ENCODE measurements around the gene PCNP. TPM values are rescaled to one million over a fixed set of nuclear protein-coding genes. Genes with fewer than 3 reads are reported as not detected.

The PCNP gene
- total and polyA plus RNA-seq, 2 donors (not counting 1 experiment from before 2014, with no cell fraction given), result 39.1 to 156 TPM

DNA sequence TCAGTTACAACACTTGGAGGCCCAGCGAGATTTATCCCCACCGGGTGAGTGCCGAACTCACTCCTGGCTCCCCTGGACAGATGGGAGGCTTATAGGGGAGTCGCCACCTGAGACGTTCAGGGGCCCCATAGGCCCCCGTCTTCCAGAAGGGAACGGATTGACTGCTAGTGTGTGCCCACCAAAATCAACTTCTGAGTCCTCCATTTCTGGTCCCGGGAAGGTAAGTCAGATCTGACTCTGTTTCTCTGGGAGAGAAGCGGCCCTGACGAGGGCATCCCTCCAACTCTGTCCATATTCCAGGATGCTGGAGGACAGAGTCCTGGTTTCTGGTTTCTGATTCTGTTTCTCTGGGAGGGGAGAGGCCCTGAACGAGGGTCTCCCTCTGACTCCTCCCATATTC, 58.6 kb downstream of the PCNP start:
- Mint-ChIP-seq H3K27me3 (no peaks in the 10 kb centered on the region), H3K27ac (no peak overlapping the region), H3K4me3 (no peak overlapping the region), H3K9me3 (ENCODE audit: insufficient read depth) (no peaks in the 10 kb centered on the region), H3K4me1 (peaks cover 3% of the 10 kb centered on the region)
- intact Hi-C loops (cut with micrococcal nuclease), result no loop called here
- 95% methylated on average over 8 of the region's 11 CpGs for WGBS (ENCODE audit: insufficient coverage)
- H4K20me1 ChIP-seq (ENCODE audit: control insufficient read depth, insufficient read depth, low read length, poor library complexity, severe bottlenecking), result no peaks in the 10 kb centered on the region
- no peak overlapping the region for H3K9ac ChIP-seq (ENCODE audit: low read length)
- H3K79me2 ChIP-seq (ENCODE audit: control insufficient read depth, insufficient read depth, low read length), result no peaks in the 10 kb centered on the region
- H3K4me3 ChIP-seq (ENCODE audit: control extremely low read depth in 1 of 5, extremely low read depth in 1 of 5, insufficient read depth in 1 of 5, low read depth in 2 of 5, low read length in 4 of 5), result no peak overlapping the region
- POLR2A ChIA-PET, result no interaction called here
- H3K27me3 ChIP-seq (replicated peaks in 1 of 4; ENCODE audit: control extremely low read depth in 1 of 4, control insufficient read depth in 3 of 4, insufficient read depth in 4 of 4, low read length in 3 of 4), result no peaks in the 10 kb centered on the region
- CTCF ChIA-PET, result no interaction called here
- no peak for DNase-seq
- H3K36me3 ChIP-seq (replicated peaks in 1 of 2; ENCODE audit: control extremely low read depth in 1 of 2, control insufficient read depth in 1 of 2, extremely low read depth in 1 of 2, insufficient read depth in 2 of 2, low read length in 1 of 2), result no peaks in the 10 kb centered on the region
- ATAC-seq (ENCODE audit: low read depth), result no peak
- peaks cover 4 to 7% of the 10 kb centered on the region in 2 donors for H3K4me1 ChIP-seq (ENCODE audit: control insufficient read depth in 2 of 2, insufficient read depth in 2 of 2, low read length in 2 of 2)
- H3K9me3 ChIP-seq (ENCODE audit: control extremely low read depth in 1 of 3, control insufficient read depth in 2 of 3, insufficient read depth in 1 of 3, low read length in 2 of 3), result no peaks in the 10 kb centered on the region
- no peak overlapping the region for H2AFZ ChIP-seq (ENCODE audit: insufficient read depth, low read depth, low read length, poor library complexity, severe bottlenecking)
- H3K27ac ChIP-seq (ENCODE audit: low read length in 2 of 2), result no peak overlapping the region
- no peak for TF ChIP-seq EZH2 (IDR thresholded peaks at IDR 0.05; ENCODE audit: borderline replicate concordance, insufficient read depth, low read depth, low read length, poor library complexity, severe bottlenecking)
- no peak overlapping the region for H3K4me2 ChIP-seq (replicated peaks; ENCODE audit: low read depth, low read length, poor library complexity, severe bottlenecking)

DNA sequence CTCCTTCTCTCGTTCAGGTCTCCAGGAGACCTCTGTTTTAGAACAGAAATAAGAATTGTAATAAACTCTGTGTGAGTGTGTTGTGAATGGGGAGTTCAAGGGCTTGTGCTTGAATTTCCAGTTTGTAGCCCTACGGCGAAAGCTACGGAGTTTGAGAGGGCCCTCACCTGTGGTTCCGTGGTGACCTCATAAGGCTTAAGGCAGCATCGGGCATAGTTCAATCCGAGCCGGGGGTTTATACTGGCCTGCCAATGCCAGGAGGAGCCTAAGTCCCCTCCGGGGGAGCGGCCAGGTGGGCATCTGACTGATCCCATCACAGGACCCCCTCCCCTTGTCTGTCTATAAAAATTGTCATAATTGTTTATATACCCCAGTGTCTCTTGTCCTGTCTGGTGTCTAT, 59.2 kb downstream of the PCNP start:
- H3K9ac ChIP-seq (ENCODE audit: low read length), result no peak overlapping the region
- Mint-ChIP-seq H3K27me3 (no peaks in the 10 kb centered on the region), H3K27ac (no peak overlapping the region), H3K9me3 (ENCODE audit: insufficient read depth) (no peaks in the 10 kb centered on the region), H3K4me1 (peaks cover 3% of the 10 kb centered on the region), H3K4me3 (no peak overlapping the region)
- intact Hi-C loops (cut with micrococcal nuclease), result no loop called here
- no peak overlapping the region for H2AFZ ChIP-seq (ENCODE audit: insufficient read depth, low read depth, low read length, poor library complexity, severe bottlenecking)
- TF ChIP-seq, protein P1, sequence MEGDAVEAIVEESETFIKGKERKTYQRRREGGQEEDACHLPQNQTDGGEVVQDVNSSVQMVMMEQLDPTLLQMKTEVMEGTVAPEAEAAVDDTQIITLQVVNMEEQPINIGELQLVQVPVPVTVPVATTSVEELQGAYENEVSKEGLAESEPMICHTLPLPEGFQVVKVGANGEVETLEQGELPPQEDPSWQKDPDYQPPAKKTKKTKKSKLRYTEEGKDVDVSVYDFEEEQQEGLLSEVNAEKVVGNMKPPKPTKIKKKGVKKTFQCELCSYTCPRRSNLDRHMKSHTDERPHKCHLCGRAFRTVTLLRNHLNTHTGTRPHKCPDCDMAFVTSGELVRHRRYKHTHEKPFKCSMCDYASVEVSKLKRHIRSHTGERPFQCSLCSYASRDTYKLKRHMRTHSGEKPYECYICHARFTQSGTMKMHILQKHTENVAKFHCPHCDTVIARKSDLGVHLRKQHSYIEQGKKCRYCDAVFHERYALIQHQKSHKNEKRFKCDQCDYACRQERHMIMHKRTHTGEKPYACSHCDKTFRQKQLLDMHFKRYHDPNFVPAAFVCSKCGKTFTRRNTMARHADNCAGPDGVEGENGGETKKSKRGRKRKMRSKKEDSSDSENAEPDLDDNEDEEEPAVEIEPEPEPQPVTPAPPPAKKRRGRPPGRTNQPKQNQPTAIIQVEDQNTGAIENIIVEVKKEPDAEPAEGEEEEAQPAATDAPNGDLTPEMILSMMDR (IDR thresholded peaks at IDR 0.05), result no peak
- no peak for TF ChIP-seq EZH2 (IDR thresholded peaks at IDR 0.05; ENCODE audit: borderline replicate concordance, insufficient read depth, low read depth, low read length, poor library complexity, severe bottlenecking)
- ATAC-seq (ENCODE audit: low read depth) (no peak), DNase-seq (no peak)
- H3K36me3 ChIP-seq (replicated peaks in 1 of 2; ENCODE audit: control extremely low read depth in 1 of 2, control insufficient read depth in 1 of 2, extremely low read depth in 1 of 2, insufficient read depth in 2 of 2, low read length in 1 of 2), result no peaks in the 10 kb centered on the region
- ChIA-PET CTCF (no interaction called here), POLR2A (no interaction called here)
- H3K27ac ChIP-seq (ENCODE audit: low read length in 2 of 2), result no peak overlapping the region
- H3K79me2 ChIP-seq (ENCODE audit: control insufficient read depth, insufficient read depth, low read length), result no peaks in the 10 kb centered on the region
- no peaks in the 10 kb centered on the region for H3K9me3 ChIP-seq (ENCODE audit: control extremely low read depth in 1 of 3, control insufficient read depth in 2 of 3, insufficient read depth in 1 of 3, low read length in 2 of 3)
- WGBS (ENCODE audit: insufficient coverage), result 98% methylated on average over 6 of the region's 10 CpGs
- H3K4me1 ChIP-seq (ENCODE audit: control insufficient read depth in 2 of 2, insufficient read depth in 2 of 2, low read length in 2 of 2), result peaks cover 4 to 7% of the 10 kb centered on the region in 2 donors
- no peak overlapping the region for H3K4me2 ChIP-seq (replicated peaks; ENCODE audit: low read depth, low read length, poor library complexity, severe bottlenecking)
- no peaks in the 10 kb centered on the region for H4K20me1 ChIP-seq (ENCODE audit: control insufficient read depth, insufficient read depth, low read length, poor library complexity, severe bottlenecking)
- no peaks in the 10 kb centered on the region for H3K27me3 ChIP-seq (replicated peaks in 1 of 4; ENCODE audit: control extremely low read depth in 1 of 4, control insufficient read depth in 3 of 4, insufficient read depth in 4 of 4, low read length in 3 of 4)
- H3K4me3 ChIP-seq (ENCODE audit: control extremely low read depth in 1 of 5, extremely low read depth in 1 of 5, insufficient read depth in 1 of 5, low read depth in 2 of 5, low read length in 4 of 5), result no peak overlapping the region
